MV-4-11 (cell line): ENCODE data around the gene HELZ.
"Not testable (repeated sequence)": the region's sequence is repeated elsewhere in the genome, so short reads cannot be mapped to it uniquely, and the experiment has no call there.

ENCODE experiments used
- DNase-seq: peaks from one replicate; lab custom pipeline; 2025; lab: John Stamatoyannopoulos, UW

The HELZ gene

GRCh38 chr17:67245073-67245693 is at the start of gene HELZ:
Gene HELZ, minus strand, starts transcription at chr17:67245196. Its CDS starts 26,392 bp downstream, at chr17:67218804.
- DNase-seq, result peak; percentile 80

GRCh38 chr17:67293251-67294203 is 48.5 kb upstream of the HELZ start:
- DNase-seq, result peak; percentile 67

- DNase-seq, result no peak
These were observed 45.8 kb upstream of the HELZ start for GRCh38 chr17:67290711-67291291.

GRCh38 chr17:67290244-67290643 is 45.2 kb upstream of the HELZ start:
- DNase-seq, result no peak

- no peak for DNase-seq
These were observed 44.3 kb upstream of the HELZ start for GRCh38 chr17:67289181-67289876.

- not testable (repeated sequence) for DNase-seq
These were observed 41.8 kb upstream of the HELZ start for GRCh38 chr17:67286826-67287225.

GRCh38 chr17:67285360-67285759 is 40.4 kb upstream of the HELZ start:
- no peak for DNase-seq

GRCh38 chr17:67283731-67284516 is 38.9 kb upstream of the HELZ start:
- peak; percentile 44 for DNase-seq

GRCh38 chr17:67281743-67282142 is 36.7 kb upstream of the HELZ start:
- DNase-seq, result no peak

- no peak for DNase-seq
These were observed 36.1 kb upstream of the HELZ start for GRCh38 chr17:67281053-67281452.

- DNase-seq, result no peak
These were observed 35.3 kb upstream of the HELZ start for GRCh38 chr17:67280279-67280678.

- no peak for DNase-seq
These were observed 34.1 kb upstream of the HELZ start for GRCh38 chr17:67279115-67279514.

GRCh38 chr17:67278363-67278762 is 33.4 kb upstream of the HELZ start:
- no peak for DNase-seq

- no peak for DNase-seq
These were observed 31.1 kb upstream of the HELZ start for GRCh38 chr17:67276075-67276474.

GRCh38 chr17:67274466-67274865 is 29.5 kb upstream of the HELZ start:
- no peak for DNase-seq

- DNase-seq, result no peak
These were observed 28.9 kb upstream of the HELZ start for GRCh38 chr17:67273900-67274299.

GRCh38 chr17:67272312-67273047 is 27.5 kb upstream of the HELZ start:
- no peak for DNase-seq

- DNase-seq, result not testable (repeated sequence)
These were observed 26.2 kb upstream of the HELZ start for GRCh38 chr17:67271187-67271586.

- DNase-seq, result peak; percentile 66
These were observed 25.4 kb upstream of the HELZ start for GRCh38 chr17:67270416-67270815.

- no peak for DNase-seq
These were observed 21.5 kb upstream of the HELZ start for GRCh38 chr17:67266496-67266895.
